Fibroblast of gingiva (primary cell): ENCODE data around the gene GRK5.
"Not testable (repeated sequence)": the region's sequence is repeated elsewhere in the genome, so short reads cannot be mapped to it uniquely, and the experiment has no call there.

ENCODE experiments used
- DNase-seq: peaks from one replicate; pipeline ENCODE4 v3.0.0-alpha.2; 2011; ENCODE audit warnings: low read depth

GRK5 gene

DNA sequence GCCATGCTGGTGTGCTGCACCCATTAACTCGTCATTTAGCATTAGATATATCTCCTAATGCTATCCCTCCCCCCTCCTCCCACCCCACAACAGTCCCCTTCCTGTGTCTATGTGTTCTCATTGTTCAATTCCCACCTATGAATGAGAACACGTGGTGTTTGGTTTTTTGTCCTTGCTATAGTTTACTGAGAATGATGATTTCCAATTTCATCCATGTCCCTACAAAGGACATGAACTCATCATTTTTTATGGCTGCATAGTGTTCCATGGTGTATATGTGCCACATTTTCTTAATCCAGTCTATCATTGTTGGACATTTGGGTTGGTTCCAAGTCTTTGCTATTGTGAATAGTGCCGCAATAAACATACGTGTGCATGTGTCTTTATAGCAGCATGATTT, 68.8 kb downstream of the GRK5 start:
- not testable (repeated sequence) for DNase-seq

DNA sequence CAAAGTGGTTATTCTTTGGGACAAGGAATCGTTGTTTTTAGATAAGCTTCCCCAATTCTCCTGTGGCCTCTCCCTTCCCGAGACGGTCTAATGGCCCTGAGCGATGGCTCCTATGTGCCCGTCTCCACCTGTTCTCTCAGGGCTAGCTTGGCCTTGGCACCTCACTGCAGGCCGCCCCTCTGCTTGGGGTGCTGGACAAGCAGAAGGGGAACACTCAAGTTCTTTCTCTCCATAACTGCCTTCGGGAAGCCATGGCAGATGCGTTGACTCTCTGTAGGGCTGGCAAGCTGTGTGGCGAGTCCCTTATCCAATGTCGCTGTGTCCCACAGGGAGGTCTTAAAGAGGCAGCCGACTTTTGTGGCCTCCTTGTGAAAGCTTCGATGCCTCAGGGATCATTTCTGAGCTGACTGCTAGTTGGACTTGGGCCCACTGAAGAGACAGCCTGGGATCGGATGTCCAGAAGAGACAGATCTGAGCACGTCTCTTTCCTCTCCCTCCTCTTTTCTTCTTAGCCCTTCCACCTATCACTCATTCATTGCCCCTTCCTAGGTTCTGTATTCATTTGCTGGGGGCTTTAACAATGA, 70.8 kb downstream of the GRK5 start:
- no peak for DNase-seq

DNA sequence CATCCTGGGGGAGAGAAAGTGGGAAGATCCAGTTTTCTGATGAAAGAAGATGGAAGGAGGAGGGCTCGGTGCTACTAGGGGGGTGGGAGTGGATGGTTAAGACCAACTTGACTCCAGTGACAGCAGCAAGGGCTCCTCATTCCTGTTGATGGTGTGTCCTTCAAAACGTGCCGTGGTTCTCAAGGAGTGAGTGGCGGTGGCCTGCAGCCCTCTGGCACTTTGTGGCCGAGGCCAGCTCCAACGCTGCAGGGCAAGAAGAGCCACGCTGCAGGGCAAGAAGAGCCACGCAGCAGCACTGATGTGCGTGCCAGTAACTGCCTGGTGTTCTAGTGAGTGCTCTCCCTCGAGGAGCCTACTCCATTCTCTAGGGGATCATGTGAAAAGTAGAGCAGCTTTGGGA, 72.1 kb downstream of the GRK5 start:
- DNase-seq, result no peak

DNA sequence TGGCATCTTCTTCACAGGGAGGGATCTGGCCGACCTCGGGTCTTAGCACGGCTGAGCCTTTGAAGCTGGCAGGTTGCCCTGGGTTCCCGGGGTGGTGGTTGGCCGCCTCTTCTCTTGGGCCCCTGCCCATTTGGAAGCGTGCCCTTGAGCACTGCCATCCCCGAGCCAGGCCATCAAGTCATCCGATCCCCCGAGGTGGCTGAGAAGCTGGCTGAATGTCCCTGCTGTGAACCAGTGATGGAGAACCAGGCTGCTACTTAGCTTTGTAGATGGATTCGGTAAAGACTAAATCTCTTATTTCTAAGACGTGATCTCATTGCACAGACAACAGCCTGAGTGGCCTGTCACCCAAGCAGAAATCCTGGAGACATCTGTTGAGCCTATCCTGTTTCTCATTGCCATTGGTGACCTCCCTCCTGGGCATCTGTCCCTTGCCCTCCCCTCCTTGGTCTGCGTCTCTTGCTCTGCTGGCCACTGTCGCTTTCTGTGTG, 74.3 kb downstream of the GRK5 start:
- DNase-seq, result peak; percentile 75

DNA sequence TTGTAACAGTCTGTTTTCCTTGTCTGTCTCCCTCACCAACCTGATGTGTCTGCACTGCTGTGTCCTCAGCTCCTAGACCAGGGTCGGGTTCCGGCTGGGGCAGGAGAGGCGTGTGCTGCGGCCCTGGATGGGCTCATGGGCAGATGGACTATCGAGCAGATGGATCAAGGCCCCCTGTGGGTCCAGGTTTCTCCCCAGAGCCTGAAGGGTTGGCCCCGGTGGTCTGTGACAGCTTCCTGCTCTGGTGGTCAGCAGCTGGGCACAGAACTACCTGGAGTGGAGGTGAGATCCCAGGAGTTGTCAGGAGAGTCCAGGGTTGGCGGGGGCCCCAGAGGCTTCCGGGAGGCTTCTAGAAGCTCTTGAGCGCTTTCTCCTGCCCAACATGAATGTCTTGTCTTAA, 75.1 kb downstream of the GRK5 start:
- DNase-seq, result no peak

DNA sequence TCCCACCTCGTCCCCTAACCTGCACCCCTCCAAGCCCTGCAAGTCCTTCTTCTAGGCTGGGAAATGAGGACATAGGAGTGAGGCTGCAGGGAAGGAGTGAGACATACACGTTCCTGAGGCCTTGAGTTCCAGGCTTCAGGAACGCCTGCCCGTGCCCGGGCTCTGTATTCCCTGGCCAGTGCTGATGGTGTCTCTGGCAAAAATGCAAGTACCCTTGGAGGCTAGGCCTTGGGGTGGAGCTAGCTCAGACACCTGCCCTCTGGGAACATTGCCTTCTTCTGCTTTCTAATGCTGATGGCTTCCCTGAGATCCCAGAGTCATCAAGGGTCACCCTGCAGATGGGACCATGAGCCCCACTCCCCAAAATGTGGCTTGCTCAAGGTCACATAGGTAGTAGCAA, 76.0 kb downstream of the GRK5 start:
- DNase-seq, result no peak

DNA sequence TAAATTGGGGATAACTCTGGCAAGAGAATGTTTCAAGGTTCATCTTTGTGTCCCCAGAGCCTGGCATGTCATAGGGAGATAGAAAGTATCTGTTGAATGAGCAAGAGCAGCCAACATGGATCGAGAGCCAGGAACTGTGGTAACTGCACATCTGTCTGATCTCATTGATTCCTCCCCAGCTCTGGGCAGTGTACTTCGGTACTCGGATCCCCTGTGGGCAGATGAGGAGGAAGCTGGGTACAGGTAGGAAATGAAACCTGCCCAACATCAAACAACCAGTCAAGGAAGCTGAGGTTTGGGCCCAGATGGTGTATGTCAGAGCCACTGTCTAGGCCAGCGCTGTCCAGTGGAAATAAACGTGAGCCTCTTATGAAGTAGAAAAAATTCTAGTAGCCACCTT, 76.4 kb downstream of the GRK5 start:
- no peak for DNase-seq

DNA sequence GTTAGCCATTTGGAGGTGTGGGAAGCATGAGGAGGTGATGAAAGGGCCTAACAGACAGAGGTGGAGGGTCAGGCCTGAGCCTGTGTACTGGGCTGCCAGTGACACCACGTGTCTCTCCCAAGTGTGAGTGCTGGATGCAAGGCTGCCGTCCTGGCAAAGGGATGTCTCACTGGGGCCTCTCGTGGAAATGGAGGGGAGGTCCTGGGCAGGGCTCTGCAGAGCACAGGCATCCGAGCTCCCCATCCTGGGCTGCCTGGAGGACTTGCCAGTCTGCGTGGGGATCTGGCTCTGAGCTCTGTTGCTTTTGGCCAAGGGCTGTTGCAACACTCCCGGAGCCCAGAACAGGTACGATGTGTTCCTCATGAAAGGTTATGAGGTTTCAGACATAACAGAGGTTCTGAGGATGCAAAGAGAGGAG, 77.3 kb downstream of the GRK5 start:
- DNase-seq, result no peak

DNA sequence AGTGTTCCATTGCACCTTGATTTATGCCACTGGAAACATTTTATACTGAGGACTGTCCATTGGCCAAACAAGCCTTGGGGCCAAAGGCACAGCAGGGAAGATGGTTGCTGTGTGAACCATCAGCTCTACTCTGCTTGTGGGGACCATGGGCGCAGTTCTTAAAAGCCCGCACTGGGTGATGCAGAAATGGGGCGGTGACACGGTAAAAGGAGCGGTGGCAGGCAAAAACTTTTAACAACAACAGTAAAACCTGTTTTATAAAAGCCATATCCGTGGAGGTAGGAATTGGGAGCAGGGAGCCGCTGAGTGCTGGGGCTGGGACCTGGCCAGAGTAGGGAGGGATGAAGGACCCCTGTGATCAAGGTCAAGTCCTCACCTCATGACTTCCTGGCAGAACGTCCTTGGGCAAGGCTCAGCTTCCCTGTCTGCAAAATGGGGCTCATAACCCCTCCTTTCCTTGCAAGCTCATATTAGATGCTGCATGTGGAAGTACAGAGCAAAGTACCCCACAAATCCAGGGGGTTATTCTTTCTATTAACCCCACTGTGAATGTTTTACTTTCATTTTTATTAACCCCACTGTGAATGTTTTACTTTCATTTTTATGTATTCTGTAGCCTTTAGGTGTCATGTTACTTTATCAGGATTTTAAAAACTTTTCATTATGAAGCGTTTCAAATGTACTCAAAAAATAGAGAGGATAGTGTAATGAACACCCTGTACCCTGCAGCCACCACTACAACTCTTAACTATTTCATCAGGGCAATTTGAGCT, 78.3 kb downstream of the GRK5 start:
- DNase-seq, result no peak

DNA sequence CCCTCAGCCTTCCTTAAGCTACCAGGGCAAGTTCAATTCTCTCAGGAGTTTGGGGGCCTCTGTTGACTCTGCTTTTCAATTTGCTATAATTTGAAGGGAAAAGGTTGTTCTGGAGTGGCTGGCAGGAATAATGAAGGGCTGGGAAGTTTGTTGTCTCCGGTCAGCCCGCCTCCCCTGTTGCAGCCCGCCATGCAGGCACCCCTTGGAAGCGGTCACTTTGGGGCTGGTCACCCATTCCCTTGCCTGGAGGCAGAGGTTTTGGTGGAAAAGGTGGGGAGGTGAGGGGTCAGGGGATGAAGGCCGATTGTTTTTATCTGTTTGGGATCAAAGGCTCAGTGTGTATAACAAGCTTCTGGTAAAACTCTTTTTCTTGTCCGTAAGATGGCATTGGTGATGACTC, 79.1 kb downstream of the GRK5 start:
- DNase-seq, result no peak

DNA sequence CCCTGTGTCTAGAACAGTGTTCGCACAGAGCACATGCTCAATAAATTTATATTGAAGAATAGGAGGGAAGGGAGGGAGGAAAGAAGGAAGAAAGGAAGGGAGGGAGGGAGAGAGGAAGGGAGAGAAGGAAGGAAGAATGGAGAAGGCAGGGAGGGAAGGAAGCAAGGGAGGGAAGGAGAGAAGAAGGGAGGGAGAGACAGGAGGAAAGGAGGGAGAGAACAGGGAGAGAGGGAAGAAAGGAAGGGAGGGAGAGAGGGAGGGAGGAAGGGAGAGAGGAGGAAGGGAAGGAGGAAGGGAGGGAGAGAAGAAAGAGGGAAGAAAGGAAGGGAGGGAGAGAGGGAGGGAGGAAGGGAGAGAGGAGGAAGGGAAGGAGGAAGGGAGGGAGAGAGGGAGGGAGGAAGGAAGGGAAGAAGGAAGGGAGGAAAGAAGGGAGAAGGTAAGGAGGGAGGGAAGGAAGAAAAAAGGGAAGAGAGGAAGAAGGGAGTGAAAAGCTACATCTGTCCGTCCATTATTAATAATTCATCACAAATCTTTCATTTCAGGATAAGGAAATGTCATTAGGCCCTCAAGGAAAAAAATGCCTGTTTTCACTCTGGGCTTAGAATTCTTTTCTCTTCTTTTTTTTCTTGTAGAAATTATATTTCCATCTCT, 79.7 kb downstream of the GRK5 start:
- DNase-seq, result no peak

DNA sequence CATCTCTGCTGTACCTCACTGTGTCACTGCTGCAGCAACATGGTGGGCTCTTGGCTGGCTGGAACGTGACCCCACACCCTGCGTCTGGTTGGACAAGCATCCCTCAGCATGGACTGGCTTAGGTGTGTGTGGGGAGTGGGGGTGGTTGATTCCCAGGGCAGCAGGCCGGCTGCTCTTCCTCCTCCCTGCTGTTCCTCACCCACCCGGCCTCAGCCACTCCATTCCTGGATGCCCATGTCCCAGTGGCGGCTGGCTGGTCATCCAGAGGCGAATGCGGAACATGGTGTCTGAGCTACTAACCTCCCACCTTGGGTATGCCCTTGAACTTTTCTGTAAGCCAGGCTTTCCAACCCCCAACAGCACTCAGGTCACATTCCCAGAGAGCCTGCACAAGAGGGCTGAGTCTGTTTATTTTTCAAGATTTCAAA, 81.2 kb downstream of the GRK5 start:
- no peak for DNase-seq

DNA sequence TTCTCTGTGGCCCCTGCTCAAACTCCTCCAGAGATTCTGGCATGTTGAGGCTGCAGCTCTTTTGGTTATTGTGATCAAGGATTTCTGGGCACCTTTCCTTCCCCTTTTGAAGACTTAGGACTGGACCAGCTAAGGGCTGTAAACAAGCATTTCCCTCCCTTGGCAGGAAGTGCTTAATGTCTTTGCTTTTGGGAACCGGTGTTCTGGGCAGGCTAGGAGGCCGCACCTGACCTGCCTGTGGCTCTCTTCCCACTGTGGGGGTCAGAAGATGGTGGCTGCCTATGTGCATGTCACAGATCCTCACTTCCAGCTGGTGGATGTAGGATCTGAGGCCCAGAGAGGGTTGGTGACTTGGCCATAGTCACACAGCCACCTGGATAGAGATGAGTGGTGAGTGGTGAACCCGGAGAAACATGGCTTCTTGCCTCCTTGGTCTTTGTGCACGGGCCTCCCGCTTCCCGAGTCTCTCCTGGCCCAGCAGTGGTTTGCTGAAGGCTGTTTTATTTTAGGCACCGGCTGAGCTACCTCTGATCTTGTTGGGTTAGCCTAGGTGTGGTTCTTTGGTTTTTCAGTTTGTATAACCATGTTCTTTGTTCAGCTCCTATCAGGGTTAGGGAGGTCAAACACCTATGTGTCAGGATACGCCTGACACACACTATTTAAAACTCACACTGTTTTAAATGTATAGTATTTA, 82.0 kb downstream of the GRK5 start:
- DNase-seq, result no peak

DNA sequence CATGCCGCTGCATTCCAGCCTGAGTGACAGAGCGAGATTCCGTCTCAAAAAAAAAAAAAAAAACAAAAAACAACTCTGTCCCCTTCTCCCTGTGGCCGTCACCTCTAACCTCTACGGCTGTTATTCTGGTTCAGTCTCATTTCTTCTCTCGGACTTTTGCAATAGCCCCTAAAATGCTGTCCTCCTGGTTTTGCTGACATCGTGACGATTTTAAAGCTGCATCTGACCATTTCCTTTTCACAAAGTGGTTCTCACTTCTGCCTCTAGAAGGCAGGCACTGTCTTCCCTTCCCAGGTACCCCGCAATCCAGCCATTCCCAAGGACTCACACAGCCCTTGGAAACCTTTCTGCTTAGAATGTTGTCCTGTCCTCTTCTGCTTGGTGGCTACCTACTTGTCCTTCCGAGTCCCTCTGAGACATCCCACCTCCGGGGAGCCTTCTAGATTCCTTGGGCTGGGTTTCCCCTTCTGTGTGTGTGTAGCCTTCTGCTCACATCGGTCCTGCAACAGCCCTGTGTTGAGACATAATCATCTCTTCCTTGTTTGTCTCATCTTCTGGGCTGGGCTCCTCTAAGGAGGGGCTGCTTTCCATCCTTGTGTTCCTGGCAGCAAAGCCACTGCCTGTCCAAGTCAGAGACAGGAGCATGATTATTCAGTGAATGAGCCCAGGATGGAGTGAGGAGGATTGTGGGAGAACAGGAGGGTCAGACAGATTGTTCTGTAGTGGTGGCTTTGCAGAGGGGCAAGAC, 83.1 kb downstream of the GRK5 start:
- no peak for DNase-seq

DNA sequence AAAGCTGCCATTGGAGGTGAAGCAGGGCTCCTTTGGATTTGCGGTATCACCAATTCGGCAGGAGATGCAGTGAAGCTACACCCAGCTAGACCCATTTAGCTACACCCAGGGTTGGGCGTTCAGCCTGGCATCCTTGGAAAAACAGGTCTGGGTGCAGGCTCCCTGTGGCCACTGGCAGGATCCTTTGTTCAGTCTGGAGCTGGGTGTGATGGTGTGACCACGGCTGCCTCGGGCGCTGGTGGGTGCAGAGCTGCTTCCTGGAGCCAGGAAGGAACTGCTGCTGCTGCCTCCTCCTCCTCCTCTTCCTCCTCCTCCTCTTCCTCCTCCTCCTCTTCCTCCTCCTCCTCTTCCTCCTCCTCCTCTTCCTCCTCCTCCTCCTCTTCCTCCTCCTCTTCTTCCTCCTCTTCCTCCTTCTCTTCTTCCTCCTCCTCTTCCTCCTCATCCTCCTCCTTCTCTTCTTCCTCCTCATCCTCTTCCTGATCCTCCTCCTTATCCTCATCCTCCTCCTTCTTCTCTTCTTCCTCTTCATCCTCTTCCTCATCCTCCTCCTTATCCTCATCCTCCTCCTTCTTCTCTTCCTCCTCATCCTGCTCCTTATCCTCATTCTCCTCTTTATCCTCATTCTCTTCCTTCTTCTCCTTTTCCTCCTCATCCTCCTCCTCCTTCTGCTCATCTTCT, 84.0 kb downstream of the GRK5 start:
- DNase-seq, result no peak

DNA sequence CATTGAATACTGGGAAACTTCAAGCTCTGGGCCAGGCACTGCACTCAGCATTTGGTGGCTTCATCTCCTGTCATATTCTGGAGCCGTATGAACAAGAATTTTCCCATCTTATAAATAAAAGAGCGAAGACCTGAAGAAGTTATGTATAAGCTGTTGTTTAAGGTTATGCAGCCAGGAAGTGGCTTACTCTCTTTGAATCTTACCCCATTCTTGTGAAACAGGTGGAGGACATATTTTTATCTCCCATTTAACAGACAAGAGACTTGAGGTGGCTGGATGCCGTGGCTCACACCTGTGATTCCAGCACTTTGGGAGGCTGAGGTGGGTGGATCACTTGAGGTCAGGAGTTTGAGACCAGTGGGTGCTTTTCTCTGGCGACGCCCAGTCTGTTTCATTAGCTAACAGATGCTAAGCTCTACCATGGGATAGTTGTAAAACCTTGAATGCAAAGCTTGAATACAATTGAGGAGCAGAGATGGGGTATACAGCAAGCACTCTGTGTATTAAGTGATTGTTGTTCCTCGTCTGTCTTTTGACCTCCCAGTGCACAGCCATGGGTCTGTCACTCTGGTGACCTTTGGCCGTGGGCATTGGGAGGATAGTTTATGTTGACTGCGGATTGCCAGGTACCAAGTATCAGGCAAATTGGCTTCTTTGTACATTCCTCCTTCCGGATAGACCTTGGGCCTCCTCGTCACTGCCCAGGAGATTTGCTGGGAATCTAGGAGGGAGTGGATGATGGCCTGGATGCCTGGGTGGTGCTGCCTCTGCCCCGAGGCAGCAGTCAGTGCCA, 85.8 kb downstream of the GRK5 start:
- no peak for DNase-seq

DNA sequence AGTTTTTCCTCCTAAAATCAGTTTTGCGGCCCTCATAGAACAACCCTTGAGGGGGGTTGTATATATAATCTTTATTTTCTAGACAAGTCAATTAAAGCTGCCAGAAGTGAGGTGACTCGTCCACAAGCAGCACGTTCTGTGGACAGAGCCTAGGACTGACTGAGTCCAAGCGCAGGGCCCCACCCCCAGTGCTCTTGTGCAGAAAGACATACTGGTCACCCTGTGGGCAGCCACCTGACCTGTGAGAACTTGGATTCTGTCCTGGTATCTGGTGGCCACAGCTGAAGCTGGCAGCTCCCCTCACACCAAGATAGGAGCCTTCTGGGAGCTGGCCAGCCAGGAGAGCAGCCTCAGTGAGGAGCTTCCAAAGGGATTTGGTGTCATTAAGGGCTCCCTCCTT, 89.3 kb downstream of the GRK5 start:
- no peak for DNase-seq

DNA sequence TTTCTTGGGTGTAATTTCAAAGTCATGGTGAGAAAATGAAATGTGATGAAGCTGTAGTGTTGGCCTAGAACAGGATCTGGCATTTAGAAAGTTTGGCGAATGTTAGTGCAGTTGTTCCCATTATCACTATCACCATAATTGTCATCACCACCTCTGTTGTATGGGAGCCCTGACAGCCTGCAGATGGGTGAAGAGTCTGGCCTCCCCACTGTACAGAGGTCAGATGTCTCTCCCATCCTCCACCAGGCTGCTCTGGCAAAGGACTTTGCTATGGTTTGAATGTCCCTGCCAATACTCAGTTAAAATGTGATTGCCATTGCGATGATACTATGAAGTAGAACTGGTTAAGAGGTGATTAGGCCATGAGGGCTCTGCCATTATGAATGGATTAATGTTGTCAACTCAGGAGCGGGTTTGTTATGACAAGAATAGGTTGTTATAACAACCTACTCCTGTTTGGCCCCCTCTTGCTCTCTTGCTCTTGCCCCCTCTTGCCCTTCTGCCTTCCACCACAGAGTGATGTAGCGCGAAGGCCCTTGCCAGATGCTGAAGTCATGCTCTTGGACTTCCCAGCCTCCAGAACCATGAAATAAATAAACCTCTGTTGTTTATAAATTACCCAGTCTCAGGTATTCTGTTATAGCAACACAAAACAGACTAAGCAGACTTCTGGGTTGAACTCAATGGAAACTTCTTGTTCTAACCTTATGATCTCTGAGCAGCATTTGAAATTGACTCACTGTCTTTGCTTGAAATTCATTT, 90.0 kb downstream of the GRK5 start:
- DNase-seq, result no peak

DNA sequence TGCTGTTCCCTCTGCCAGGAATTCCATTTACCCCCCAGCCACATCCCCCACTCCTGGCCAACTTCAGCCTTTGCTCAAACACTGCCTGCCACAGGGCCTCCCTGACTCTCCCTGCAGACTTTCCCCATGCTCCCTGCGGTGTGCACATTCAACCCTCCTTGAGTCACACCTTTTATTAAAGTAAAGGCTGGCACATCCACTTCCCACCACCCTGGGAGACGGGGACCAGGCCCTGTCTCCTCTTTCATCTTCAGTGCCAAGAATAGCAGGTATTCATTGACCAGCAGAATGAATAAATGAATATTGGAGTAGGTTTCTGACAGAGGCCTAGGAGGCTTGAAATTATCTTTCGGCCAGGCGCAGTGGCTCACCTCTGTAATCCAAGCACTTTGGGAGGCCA, 91.4 kb downstream of the GRK5 start:
- DNase-seq, result no peak

DNA sequence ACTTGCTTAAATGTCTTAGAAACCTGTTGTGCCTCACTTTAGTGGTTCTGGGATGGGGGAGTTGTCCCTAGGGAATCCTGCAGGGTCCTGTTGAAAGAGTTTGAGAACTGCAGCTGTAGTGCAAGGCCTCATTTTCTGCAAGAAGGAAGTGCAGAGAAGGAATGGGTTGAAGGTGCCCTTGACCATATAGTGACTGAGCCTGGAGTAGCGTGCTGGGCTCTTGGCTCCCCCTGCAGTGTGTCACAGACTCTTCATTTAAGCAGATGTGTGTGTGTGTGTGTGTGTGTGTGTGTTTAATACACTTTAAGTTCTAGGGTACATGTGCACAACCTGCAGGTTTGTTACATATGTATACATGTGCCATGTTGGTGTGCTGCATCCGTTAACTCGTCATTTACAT, 92.2 kb downstream of the GRK5 start:
- DNase-seq, result no peak
